Measurements from ENCODE around the gene TTC31. TPM values are rescaled to one million over a fixed set of nuclear protein-coding genes. Genes with fewer than 3 reads are reported as not detected.
"Not testable (repeated sequence)": the region's sequence is repeated elsewhere in the genome, so short reads cannot be mapped to it uniquely, and the experiment has no call there.

TTC31 gene
- total and polyA plus RNA-seq, 4 donors, result 9.9 to 26.4 (median 15.8) TPM

DNA sequence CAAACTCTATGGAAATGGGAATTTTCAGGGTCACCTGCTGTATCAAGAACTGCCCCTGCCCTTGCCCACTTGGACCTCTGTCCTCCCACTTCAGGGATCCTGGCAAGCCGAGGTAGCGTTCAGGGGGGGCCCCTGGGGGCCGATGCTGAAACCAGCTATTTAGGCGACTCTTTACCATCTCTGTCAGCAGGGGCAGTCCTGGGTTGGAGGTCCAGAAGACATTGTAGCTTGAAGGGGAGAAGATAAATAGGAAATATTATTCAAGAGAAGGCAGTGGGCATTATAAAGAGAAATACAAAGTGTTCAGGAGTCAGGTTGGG, 20.1 kb upstream of the TTC31 start:
- no peak for TF ChIP-seq NR2F2 (IDR thresholded peaks at IDR 0.05)
- no peak for TF ChIP-seq TAF1 (conservative IDR thresholded peaks at IDR 0.05)
- TF ChIP-seq, protein P1, sequence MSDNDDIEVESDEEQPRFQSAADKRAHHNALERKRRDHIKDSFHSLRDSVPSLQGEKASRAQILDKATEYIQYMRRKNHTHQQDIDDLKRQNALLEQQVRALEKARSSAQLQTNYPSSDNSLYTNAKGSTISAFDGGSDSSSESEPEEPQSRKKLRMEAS (IDR thresholded peaks at IDR 0.05), result no peak
- no peak for TF ChIP-seq EGR1 (IDR thresholded peaks at IDR 0.05; ENCODE audit: low read depth in 2 of 2)
- no peak for TF ChIP-seq GABPA (IDR thresholded peaks at IDR 0.05 in 1 of 2, conservative IDR thresholded peaks at IDR 0.05 in 1 of 2)
- TF ChIP-seq, protein P2, sequence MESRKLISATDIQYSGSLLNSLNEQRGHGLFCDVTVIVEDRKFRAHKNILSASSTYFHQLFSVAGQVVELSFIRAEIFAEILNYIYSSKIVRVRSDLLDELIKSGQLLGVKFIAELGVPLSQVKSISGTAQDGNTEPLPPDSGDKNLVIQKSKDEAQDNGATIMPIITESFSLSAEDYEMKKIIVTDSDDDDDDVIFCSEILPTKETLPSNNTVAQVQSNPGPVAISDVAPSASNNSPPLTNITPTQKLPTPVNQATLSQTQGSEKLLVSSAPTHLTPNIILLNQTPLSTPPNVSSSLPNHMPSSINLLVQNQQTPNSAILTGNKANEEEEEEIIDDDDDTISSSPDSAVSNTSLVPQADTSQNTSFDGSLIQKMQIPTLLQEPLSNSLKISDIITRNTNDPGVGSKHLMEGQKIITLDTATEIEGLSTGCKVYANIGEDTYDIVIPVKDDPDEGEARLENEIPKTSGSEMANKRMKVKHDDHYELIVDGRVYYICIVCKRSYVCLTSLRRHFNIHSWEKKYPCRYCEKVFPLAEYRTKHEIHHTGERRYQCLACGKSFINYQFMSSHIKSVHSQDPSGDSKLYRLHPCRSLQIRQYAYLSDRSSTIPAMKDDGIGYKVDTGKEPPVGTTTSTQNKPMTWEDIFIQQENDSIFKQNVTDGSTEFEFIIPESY (IDR thresholded peaks at IDR 0.05), result no peak
- TF ChIP-seq FOXA2 (IDR thresholded peaks at IDR 0.05), result no peak
- TF ChIP-seq, protein P3, sequence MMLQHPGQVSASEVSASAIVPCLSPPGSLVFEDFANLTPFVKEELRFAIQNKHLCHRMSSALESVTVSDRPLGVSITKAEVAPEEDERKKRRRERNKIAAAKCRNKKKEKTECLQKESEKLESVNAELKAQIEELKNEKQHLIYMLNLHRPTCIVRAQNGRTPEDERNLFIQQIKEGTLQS (IDR thresholded peaks at IDR 0.05), result no peak
- TF ChIP-seq JUND (IDR thresholded peaks at IDR 0.05), result no peak
- TF ChIP-seq HNF4A (conservative IDR thresholded peaks at IDR 0.05), result no peak
- H3K4me1 ChIP-seq (ENCODE audit: control insufficient read depth in 4 of 4, insufficient read depth in 4 of 4, low read length in 3 of 4), result peaks cover 4 to 25% (median 22%) of the 10 kb centered on the region in 4 donors
- no peak overlapping the region for H3K27ac ChIP-seq (ENCODE audit: low read depth in 1 of 2, low read length in 2 of 2)
- H3K9me3 ChIP-seq (ENCODE audit: control insufficient read depth in 4 of 4, low read length in 3 of 4), result no peaks in the 10 kb centered on the region
- H3K36me3 ChIP-seq (ENCODE audit: control insufficient read depth in 4 of 4, insufficient read depth in 3 of 4, low read depth in 1 of 4, low read length in 3 of 4), result peaks cover 3 to 19% (median 9%) of the 10 kb centered on the region in 4 donors
- WGBS, result 95% methylated on average over 4 of the region's 4 CpGs
- no peaks in the 10 kb centered on the region for H3K27me3 ChIP-seq (ENCODE audit: control insufficient read depth in 4 of 4, insufficient read depth in 4 of 4, low read length in 3 of 4)
- DNase-seq (ENCODE audit: low spot score), result no peak
- no peak overlapping the region for H3K4me3 ChIP-seq (ENCODE audit: low read depth in 1 of 3, low read length in 3 of 3)
- H3K9ac ChIP-seq (ENCODE audit: low read depth in 1 of 2, low read length in 2 of 2), result no peak overlapping the region

DNA sequence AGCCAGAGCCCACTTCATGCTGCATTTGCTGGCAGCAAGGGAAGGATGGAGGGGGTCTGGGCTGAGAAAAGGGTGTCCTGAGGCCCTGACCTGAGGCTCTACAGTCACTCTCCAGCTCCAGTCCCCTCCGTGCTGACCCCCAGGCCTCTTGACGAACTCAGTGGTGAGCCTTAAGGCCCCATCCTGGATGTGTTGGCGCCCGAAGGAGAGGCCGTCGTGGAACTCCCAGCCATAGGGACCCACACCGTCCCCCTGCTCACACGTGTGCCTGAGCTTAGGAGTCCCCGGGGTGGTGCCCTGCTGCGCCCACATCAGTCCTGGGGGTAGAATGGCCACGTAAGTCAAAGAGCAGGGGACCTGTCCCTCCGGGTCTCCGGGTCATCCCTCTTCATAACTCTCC, 18.5 kb upstream of the TTC31 start:
- Histone ChIP-seq H3K9ac (ENCODE audit: low read depth in 1 of 2, low read length in 2 of 2) (peak overlapping the region; percentile 17 to 42), H3K4me3 (ENCODE audit: low read depth in 1 of 3, low read length in 3 of 3) (peak overlapping the region; percentile 85 to 94 (median 91)), H3K27me3 (ENCODE audit: control insufficient read depth in 4 of 4, insufficient read depth in 4 of 4, low read length in 3 of 4) (no peaks in the 10 kb centered on the region), H3K36me3 (ENCODE audit: control insufficient read depth in 4 of 4, insufficient read depth in 3 of 4, low read depth in 1 of 4, low read length in 3 of 4) (peaks cover 3 to 19% (median 9%) of the 10 kb centered on the region in 4 donors), H3K9me3 (ENCODE audit: control insufficient read depth in 4 of 4, low read length in 3 of 4) (no peaks in the 10 kb centered on the region), H3K27ac (ENCODE audit: low read depth in 1 of 2, low read length in 2 of 2) (peak overlapping the region; percentile 15 to 82), H3K4me1 (ENCODE audit: control insufficient read depth in 4 of 4, insufficient read depth in 4 of 4, low read length in 3 of 4) (peaks cover 3 to 16% (median 13%) of the 10 kb centered on the region in 4 donors)
- 6% methylated on average over 13 of the region's 13 CpGs for WGBS
- no peak for DNase-seq (ENCODE audit: low spot score)
- TF ChIP-seq EGR1 (IDR thresholded peaks at IDR 0.05; ENCODE audit: low read depth in 2 of 2) (no peak), HNF4G (IDR thresholded peaks at IDR 0.05) (no peak), SP1 (IDR thresholded peaks at IDR 0.05) (no peak), TAF1 (conservative IDR thresholded peaks at IDR 0.05) (no peak), GABPA (IDR thresholded peaks at IDR 0.05 in 1 of 2, conservative IDR thresholded peaks at IDR 0.05 in 1 of 2) (no peak)
- TF ChIP-seq, protein P4, sequence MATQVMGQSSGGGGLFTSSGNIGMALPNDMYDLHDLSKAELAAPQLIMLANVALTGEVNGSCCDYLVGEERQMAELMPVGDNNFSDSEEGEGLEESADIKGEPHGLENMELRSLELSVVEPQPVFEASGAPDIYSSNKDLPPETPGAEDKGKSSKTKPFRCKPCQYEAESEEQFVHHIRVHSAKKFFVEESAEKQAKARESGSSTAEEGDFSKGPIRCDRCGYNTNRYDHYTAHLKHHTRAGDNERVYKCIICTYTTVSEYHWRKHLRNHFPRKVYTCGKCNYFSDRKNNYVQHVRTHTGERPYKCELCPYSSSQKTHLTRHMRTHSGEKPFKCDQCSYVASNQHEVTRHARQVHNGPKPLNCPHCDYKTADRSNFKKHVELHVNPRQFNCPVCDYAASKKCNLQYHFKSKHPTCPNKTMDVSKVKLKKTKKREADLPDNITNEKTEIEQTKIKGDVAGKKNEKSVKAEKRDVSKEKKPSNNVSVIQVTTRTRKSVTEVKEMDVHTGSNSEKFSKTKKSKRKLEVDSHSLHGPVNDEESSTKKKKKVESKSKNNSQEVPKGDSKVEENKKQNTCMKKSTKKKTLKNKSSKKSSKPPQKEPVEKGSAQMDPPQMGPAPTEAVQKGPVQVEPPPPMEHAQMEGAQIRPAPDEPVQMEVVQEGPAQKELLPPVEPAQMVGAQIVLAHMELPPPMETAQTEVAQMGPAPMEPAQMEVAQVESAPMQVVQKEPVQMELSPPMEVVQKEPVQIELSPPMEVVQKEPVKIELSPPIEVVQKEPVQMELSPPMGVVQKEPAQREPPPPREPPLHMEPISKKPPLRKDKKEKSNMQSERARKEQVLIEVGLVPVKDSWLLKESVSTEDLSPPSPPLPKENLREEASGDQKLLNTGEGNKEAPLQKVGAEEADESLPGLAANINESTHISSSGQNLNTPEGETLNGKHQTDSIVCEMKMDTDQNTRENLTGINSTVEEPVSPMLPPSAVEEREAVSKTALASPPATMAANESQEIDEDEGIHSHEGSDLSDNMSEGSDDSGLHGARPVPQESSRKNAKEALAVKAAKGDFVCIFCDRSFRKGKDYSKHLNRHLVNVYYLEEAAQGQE (IDR thresholded peaks at IDR 0.05), result no peak
- TF ChIP-seq, protein P3 (IDR thresholded peaks at IDR 0.05), result no peak

DNA sequence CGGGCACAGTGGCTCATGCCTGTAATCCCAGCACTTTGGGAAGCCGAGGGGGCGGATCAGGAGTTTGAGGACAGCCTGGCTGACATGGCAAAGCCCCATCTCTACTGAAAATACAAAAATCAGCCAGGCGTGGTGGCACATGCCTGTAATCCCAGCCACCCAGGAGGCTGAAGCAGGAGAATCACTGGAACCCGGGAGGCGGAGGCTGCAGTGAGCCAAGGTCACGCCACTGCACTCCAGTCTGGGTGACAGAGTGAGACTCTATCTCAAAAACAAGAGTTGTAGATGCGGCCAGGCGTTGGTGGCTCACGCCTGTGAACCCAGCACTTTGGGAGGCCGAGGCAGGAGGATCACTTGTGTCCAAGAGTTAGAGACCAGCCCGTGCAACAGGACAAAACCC, 12.1 kb upstream of the TTC31 start:
- 97% methylated on average over 12 of the region's 12 CpGs for whole genome bisulfite sequencing
- not testable (repeated sequence) for H3K9me3 ChIP-seq (ENCODE audit: control insufficient read depth in 4 of 4, low read length in 3 of 4); H3K27me3 ChIP-seq (ENCODE audit: control insufficient read depth in 4 of 4, insufficient read depth in 4 of 4, low read length in 3 of 4); H3K4me3 ChIP-seq (ENCODE audit: low read depth in 1 of 3, low read length in 3 of 3); H3K9ac ChIP-seq (ENCODE audit: low read depth in 1 of 2, low read length in 2 of 2); H3K27ac ChIP-seq (ENCODE audit: low read depth in 1 of 2, low read length in 2 of 2); DNase-seq (ENCODE audit: low spot score)
- Histone ChIP-seq H3K36me3 (ENCODE audit: control insufficient read depth in 4 of 4, insufficient read depth in 3 of 4, low read depth in 1 of 4, low read length in 3 of 4) (peaks cover 2 to 13% (median 12%) of the 10 kb centered on the region in 4 donors), H3K4me1 (ENCODE audit: control insufficient read depth in 4 of 4, insufficient read depth in 4 of 4, low read length in 3 of 4) (peaks cover 8 to 23% (median 19%) of the 10 kb centered on the region in 4 donors)
